GM12801 (cell line): ENCODE results near the gene CCDC61.

Source experiments
- CTCF ChIP-seq: IDR thresholded peaks from one replicate; pipeline ENCODE4 v1.5.1; 2011; ENCODE audit warnings: control low read depth; ENCODE audit not compliant: insufficient read length; ENCODE audit errors: extremely low read depth

CCDC61 gene

GRCh38 chr19:45976178-45976577 is 19.1 kb upstream of the CCDC61 start:
- TF ChIP-seq CTCF, result no peak

- no peak for TF ChIP-seq CTCF
Observed at GRCh38 chr19:45978156-45978555, 17.1 kb upstream of the CCDC61 start.

- TF ChIP-seq CTCF, result no peak
Observed at GRCh38 chr19:45981350-45981749, 13.9 kb upstream of the CCDC61 start.

- no peak for TF ChIP-seq CTCF
Observed at GRCh38 chr19:45985321-45985720, 9.9 kb upstream of the CCDC61 start.

- no peak for TF ChIP-seq CTCF
Observed at GRCh38 chr19:45990113-45990728, 5.0 kb upstream of the CCDC61 start.

GRCh38 chr19:45994456-45994997 is 740 bp upstream of the CCDC61 start:
- no peak for TF ChIP-seq CTCF

- TF ChIP-seq CTCF, result no peak
Observed at GRCh38 chr19:45995715-45996385, 583 bp downstream of the CCDC61 start.
